Measurements from ENCODE around the gene COMMD2.

Gene COMMD2

GRCh38 chr3:149706905-149707304 is 45.4 kb downstream of the COMMD2 start:
- Histone ChIP-seq H4K20me1 (ENCODE audit: insufficient read depth) (no peaks in the 10 kb centered on the region), H3K79me2 (ENCODE audit: insufficient read depth, low read depth) (no peaks in the 10 kb centered on the region), H3K4me2 (no peak overlapping the region), H3K4me3 (IDR thresholded peaks at IDR 0.05; ENCODE audit: insufficient read depth, low read depth, low read length) (no peak overlapping the region), H3K9ac (no peak overlapping the region), H2AFZ (ENCODE audit: low read depth) (no peak overlapping the region), H3K27ac (no peak overlapping the region), H3K4me1 (ENCODE audit: low read depth, poor library complexity, severe bottlenecking) (no peaks in the 10 kb centered on the region), H3K27me3 (ENCODE audit: insufficient read depth, low read depth) (no peaks in the 10 kb centered on the region), H3K36me3 (ENCODE audit: insufficient read depth) (no peaks in the 10 kb centered on the region)
- no peak for TF ChIP-seq CTCF (conservative IDR thresholded peaks at IDR 0.05; ENCODE audit: low read depth, low read length)

DNA sequence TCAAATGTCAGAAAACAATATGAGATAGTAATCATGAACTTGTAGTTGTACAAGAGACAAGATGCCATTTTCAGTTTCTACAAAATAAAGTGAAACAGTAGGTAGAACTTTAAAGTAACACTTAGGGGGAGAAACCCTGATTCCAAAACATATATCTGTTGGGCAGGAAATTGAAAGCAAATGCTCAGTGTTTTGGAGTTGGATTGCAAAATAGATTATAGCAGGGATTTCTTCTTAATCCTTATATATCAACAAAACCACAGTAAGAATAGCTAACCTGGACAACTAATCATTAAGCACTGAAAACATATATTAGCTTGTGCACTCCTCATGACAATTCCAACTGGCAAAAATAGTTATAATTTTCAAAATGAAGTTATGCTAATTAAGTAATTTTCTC is 46.9 kb downstream of the COMMD2 start:
- TF ChIP-seq CTCF (conservative IDR thresholded peaks at IDR 0.05; ENCODE audit: low read depth, low read length): no peak
- H3K4me3 ChIP-seq (IDR thresholded peaks at IDR 0.05; ENCODE audit: insufficient read depth, low read depth, low read length): no peak overlapping the region
- H3K36me3 ChIP-seq (ENCODE audit: insufficient read depth): no peaks in the 10 kb centered on the region
- no peak overlapping the region for H2AFZ ChIP-seq (ENCODE audit: low read depth)
- H3K27ac ChIP-seq: no peak overlapping the region
- no peaks in the 10 kb centered on the region for H3K27me3 ChIP-seq (ENCODE audit: insufficient read depth, low read depth)
- H3K4me1 ChIP-seq (ENCODE audit: low read depth, poor library complexity, severe bottlenecking): no peaks in the 10 kb centered on the region
- no peaks in the 10 kb centered on the region for H3K79me2 ChIP-seq (ENCODE audit: insufficient read depth, low read depth)
- no peak overlapping the region for H3K9ac ChIP-seq
- H3K4me2 ChIP-seq: no peak overlapping the region
- no peaks in the 10 kb centered on the region for H4K20me1 ChIP-seq (ENCODE audit: insufficient read depth)

DNA sequence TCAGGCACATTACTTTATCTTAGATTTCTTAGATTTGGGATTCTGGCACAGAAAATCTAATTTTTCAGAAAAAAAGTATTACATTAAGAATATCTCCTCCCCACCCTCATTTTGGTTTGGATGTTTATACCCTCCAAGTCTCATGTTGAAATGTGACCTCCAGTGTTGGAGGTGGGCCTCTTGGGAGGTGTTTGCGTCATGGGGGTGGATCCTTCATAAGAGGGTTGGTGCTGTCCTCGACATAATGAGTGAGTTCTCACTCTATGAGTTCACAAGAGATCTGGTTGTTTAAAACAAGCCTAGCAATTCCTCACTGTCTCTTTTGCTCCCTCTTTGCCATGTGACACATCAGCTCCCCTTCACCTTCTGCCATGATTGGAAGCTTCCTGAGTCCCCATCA is 48.8 kb downstream of the COMMD2 start:
- Histone ChIP-seq H3K36me3 (ENCODE audit: insufficient read depth) (no peaks in the 10 kb centered on the region), H3K27me3 (ENCODE audit: insufficient read depth, low read depth) (no peaks in the 10 kb centered on the region), H4K20me1 (ENCODE audit: insufficient read depth) (no peaks in the 10 kb centered on the region), H3K9ac (no peak overlapping the region), H3K4me3 (IDR thresholded peaks at IDR 0.05; ENCODE audit: insufficient read depth, low read depth, low read length) (no peak overlapping the region), H2AFZ (ENCODE audit: low read depth) (no peak overlapping the region), H3K79me2 (ENCODE audit: insufficient read depth, low read depth) (no peaks in the 10 kb centered on the region), H3K4me1 (ENCODE audit: low read depth, poor library complexity, severe bottlenecking) (no peaks in the 10 kb centered on the region), H3K27ac (no peak overlapping the region), H3K4me2 (no peak overlapping the region)
- TF ChIP-seq CTCF (conservative IDR thresholded peaks at IDR 0.05; ENCODE audit: low read depth, low read length): no peak

DNA sequence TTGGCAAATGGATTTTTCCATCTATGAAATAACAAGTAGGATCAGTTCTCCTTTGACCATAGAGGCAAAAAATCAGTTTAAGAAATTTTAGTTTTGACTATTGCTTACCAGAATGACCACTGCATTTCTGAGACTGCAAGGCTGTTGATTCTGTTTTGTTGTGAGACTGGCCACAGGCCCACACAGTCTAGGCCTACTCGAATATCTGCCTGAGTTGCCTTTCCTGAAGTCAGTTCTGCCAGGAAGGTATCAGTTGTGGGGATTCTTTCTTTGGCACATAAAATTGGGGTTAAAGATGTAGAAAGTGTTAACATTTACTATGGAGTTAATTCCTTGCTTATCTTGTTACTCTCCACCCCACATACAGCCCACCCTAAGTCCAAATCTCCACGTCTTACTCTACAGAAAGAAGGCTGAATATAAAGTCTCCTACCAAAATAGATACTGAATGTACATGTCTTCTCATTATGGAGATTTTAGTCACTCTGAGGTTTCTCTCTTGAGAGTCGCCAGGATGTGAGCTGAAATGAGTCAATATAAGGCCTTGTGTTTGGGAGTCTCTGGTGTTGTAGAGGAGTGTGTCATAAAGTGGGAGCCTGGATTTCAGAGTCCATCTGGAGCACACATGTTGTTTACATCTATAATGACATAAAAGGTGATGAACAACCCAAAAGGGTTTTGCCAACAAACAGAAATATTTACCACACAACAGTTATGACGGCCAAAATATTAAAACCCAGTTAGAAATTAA is 49.4 kb downstream of the COMMD2 start:
- Histone ChIP-seq H2AFZ (ENCODE audit: low read depth) (no peak overlapping the region), H3K27me3 (ENCODE audit: insufficient read depth, low read depth) (no peaks in the 10 kb centered on the region), H4K20me1 (ENCODE audit: insufficient read depth) (no peaks in the 10 kb centered on the region), H3K27ac (no peak overlapping the region), H3K79me2 (ENCODE audit: insufficient read depth, low read depth) (no peaks in the 10 kb centered on the region), H3K4me2 (no peak overlapping the region), H3K4me3 (IDR thresholded peaks at IDR 0.05; ENCODE audit: insufficient read depth, low read depth, low read length) (no peak overlapping the region), H3K36me3 (ENCODE audit: insufficient read depth) (no peaks in the 10 kb centered on the region), H3K9ac (no peak overlapping the region), H3K4me1 (ENCODE audit: low read depth, poor library complexity, severe bottlenecking) (no peaks in the 10 kb centered on the region)
- TF ChIP-seq CTCF (conservative IDR thresholded peaks at IDR 0.05; ENCODE audit: low read depth, low read length): no peak

Data from KMS-11 (cell line).